PC-9 (cell line): ENCODE data around the gene PAQR4. TPM values are rescaled to one million over a fixed set of nuclear protein-coding genes. Genes with fewer than 3 reads are reported as not detected.

Source experiments
- BruUV-seq: library from RNA; stranded (reverse); fragments of 400-500 nt; replicated peaks from 2 replicates; lab custom pipeline; 2021; lab: Mats Ljungman, UMichigan
- CTCF ChIA-PET: fragments of 300-600 bp; sonication (Branson Sonifier 250); formaldehyde crosslinking; loops from one replicate; lab custom pipeline; 2022; ENCODE audit warnings: antibody characterized with exemption; lab: Charles Lee
- POLR2A ChIA-PET: fragments of 300-600 bp; sonication (Branson Sonifier 250); formaldehyde crosslinking; loops from one replicate; lab custom pipeline; 2022; ENCODE audit warnings: antibody characterized with exemption; ENCODE audit not compliant: unreplicated experiment; lab: Charles Lee
- DNase-seq, 2 experiments: peaks; one replicate each; pipeline versions ENCODE4 v3.0.0 to v3.0.0-alpha.2; 2015 to 2022; ENCODE audit warnings: mixed read lengths in 1 of 2
- H2AFZ ChIP-seq: fragments of 200-600 bp; sonication (generic); 2 replicates; pipeline ENCODE4 v1.8.1; 2017; ENCODE audit warnings: antibody characterized with exemption
- H3F3A ChIP-seq: fragments of 200-600 bp; sonication (generic); 2 replicates; pipeline ENCODE4 v1.8.1; 2017; ENCODE audit warnings: antibody characterized with exemption, mild to moderate bottlenecking, low read depth; ENCODE audit not compliant: insufficient read depth
- H3K27ac ChIP-seq: fragments of 200-600 bp; sonication (generic); 2 replicates; pipeline ENCODE4 v1.6.1; 2016; ENCODE audit warnings: mixed run types
- H3K27me3 ChIP-seq: fragments of 200-600 bp; sonication (generic); 2 replicates; pipeline ENCODE4 v1.6.1; 2016; ENCODE audit warnings: low read depth, mixed run types; ENCODE audit not compliant: insufficient read depth
- H3K36me3 ChIP-seq: fragments of 200-600 bp; sonication (generic); 2 replicates; pipeline ENCODE4 v1.6.1; 2016; ENCODE audit warnings: low read depth, mixed run types
- H3K4me1 ChIP-seq: fragments of 200-600 bp; sonication (generic); replicated peaks from 2 replicates; pipeline ENCODE4 v1.6.1; 2016; ENCODE audit warnings: mixed run types; ENCODE audit not compliant: insufficient read depth
- H3K4me2 ChIP-seq: fragments of 200-600 bp; sonication (generic); 2 replicates; pipeline ENCODE4 v1.6.1; 2017; ENCODE audit warnings: mixed run types
- H3K4me3 ChIP-seq: fragments of 200-600 bp; sonication (generic); 2 replicates; pipeline ENCODE4 v1.6.1; 2016; ENCODE audit warnings: mixed run types
- H3K79me2 ChIP-seq: fragments of 200-600 bp; sonication (generic); 2 replicates; pipeline ENCODE4 v1.6.1; 2017; ENCODE audit warnings: low read depth, mixed run types
- H3K9me2 ChIP-seq: fragments of 200-600 bp; sonication (generic); 2 replicates; pipeline ENCODE4 v1.8.1; 2017; ENCODE audit warnings: mild to moderate bottlenecking; ENCODE audit not compliant: insufficient read depth
- H3K9me3 ChIP-seq: fragments of 200-600 bp; sonication (generic); 2 replicates; pipeline ENCODE4 v1.8.1; 2016; ENCODE audit warnings: low read depth; ENCODE audit not compliant: insufficient read depth
- H4K20me1 ChIP-seq: fragments of 200-600 bp; sonication (generic); 2 replicates; pipeline ENCODE4 v1.8.1; 2017; ENCODE audit not compliant: insufficient read depth
- CTCF ChIP-seq: fragments of 200-600 bp; sonication (generic); conservative IDR thresholded peaks from 2 replicates; pipeline ENCODE4 v1.6.1; 2017; ENCODE audit warnings: mixed run types, antibody characterized with exemption, mild to moderate bottlenecking, moderate library complexity
- EZH2 ChIP-seq: fragments of 200-600 bp; sonication (generic); IDR thresholded peaks from 2 replicates; pipeline ENCODE4 v1.8.0; 2017; ENCODE audit warnings: antibody characterized with exemption, low read depth
- intact Hi-C: fragments of 100-400 bp; cut with micrococcal nuclease; formaldehyde crosslinking; loops from one replicate; pipeline ENCODE4 v1.10.0; 2022; ENCODE audit not compliant: unreplicated experiment
- total RNA-seq: library from RNA; stranded (reverse); gene quantifications from 2 replicates; pipeline ENCODE4 v1.2.3, GENCODE V29; 2021

PAQR4 gene
- total RNA-seq, 1 experiment from 2014 or later, result 40.7 TPM

DNA sequence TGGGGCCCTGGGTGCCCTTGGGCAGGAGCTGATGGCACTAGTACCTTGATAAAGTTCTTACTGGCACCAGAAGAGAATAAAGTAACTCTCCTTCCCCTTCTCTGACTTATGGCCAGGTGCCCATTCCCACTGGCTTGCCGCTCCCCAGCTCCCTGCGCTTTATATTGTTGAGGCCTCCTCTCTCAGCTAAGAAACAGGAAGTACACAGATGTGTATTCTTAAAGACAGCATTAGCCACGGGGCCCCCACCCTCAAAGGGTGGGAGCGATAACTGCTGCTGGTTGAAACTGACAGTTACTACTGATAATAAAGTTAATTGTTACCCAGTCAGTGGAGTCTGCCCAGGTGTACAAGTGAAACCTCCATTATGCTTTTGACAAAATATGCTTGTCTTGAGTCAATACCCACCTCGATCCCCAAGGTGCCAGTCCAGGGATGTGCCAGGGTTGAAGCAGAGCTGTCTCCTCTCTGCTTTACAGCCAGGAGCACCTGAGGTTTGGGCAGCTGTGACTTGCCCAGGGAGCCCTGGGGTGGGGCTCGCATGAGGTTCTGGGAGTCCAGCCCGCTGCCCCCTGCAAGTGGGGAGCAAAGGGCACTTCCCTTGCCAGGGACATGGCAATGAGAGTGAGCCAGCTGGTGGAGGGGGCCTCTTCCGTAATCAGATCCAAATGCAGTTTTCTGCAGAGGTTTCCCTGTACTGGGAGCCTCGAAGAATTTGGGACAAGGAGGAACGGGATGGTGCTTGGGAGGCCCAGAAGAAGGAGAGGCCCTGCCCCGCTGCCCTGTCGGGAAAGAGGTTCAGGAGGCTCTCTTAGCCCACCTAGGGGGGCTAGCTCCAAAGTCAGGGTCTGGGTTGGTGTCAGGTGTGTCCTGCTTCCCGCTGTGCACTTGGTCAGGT lies 38.2 kb downstream of the PAQR4 start:
- CTCF ChIA-PET, result interaction anchor here (0.5 to 1.1 kb wide), 4 partner anchors 14 to 21 kb away, joined by 3 to 6 read pairs (median 3); no protein-coding TSS in a partner anchor
- H3K36me3 ChIP-seq, result no peaks in the 10 kb centered on the region
- H3K9me3 ChIP-seq, result no peaks in the 10 kb centered on the region
- POLR2A ChIA-PET, result interaction anchor here (0.6 kb wide), 1 partner anchor 16 kb away, joined by 3 read pairs; no protein-coding TSS in a partner anchor
- no TSS peak for BruUV-seq
- TF ChIP-seq EZH2 (no peak), CTCF (no peak)
- no peaks in the 10 kb centered on the region for H4K20me1 ChIP-seq
- no peak for DNase-seq
- H3K4me2 ChIP-seq, result peak overlapping the region; percentile 72
- no peak overlapping the region for H2AFZ ChIP-seq
- H3F3A ChIP-seq, result peaks cover 54% of the 10 kb centered on the region
- intact Hi-C loops, result no loop called here
- no peak overlapping the region for H3K27ac ChIP-seq
- H3K27me3 ChIP-seq, result no peaks in the 10 kb centered on the region
- H3K9me2 ChIP-seq, result no peaks in the 10 kb centered on the region
- H3K4me1 ChIP-seq, result peaks cover 65% of the 10 kb centered on the region
- no peak overlapping the region for H3K4me3 ChIP-seq
- H3K79me2 ChIP-seq, result peaks cover 12% of the 10 kb centered on the region; the same call in 1 of the 2 replicates

GRCh38 chr16:3007957-3008689 lies 39.0 kb downstream of the PAQR4 start:
- Histone ChIP-seq H3K4me2 (peak overlapping the region; percentile 72), H3K4me1 (peaks cover 74% of the 10 kb centered on the region), H3K9me3 (no peaks in the 10 kb centered on the region), H2AFZ (no peak overlapping the region), H3K9me2 (no peaks in the 10 kb centered on the region), H4K20me1 (no peaks in the 10 kb centered on the region), H3K27me3 (no peaks in the 10 kb centered on the region), H3K4me3 (no peak overlapping the region), H3K79me2 (peaks cover 12% of the 10 kb centered on the region; the same call in 1 of the 2 replicates), H3F3A (peaks cover 62% of the 10 kb centered on the region), H3K36me3 (no peaks in the 10 kb centered on the region), H3K27ac (peak overlapping the region; percentile 67)
- ChIA-PET CTCF (interaction anchor here (0.7 to 1.1 kb wide), 2 partner anchors 13 to 16 kb away, joined by 3 to 6 read pairs; no protein-coding TSS in a partner anchor), POLR2A (interaction anchor here (0.6 kb wide), 1 partner anchor 15 kb away, joined by 3 read pairs; no protein-coding TSS in a partner anchor)
- BruUV-seq, result no TSS peak
- TF ChIP-seq EZH2, result no peak
- no peak for TF ChIP-seq CTCF
- no peak for DNase-seq
- intact Hi-C loops, result no loop called here

DNA sequence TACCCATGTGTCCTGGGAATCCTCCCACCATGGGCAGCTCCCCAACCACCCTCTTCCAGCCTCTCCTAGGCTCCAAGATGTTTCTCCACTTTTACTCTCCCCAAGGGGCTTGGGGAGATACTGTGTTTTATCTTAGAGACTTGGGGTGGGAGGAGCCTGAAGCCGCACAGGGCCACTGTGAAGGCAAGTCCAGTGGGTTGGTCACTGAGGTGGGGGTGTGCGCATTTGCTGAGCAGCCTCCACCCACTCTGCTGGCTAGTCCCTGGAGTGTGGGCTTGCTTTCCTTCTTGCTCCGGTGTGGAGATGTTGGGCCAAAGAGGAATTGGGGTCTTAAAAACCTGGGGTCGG lies 39.5 kb downstream of the PAQR4 start:
- POLR2A ChIA-PET, result no interaction called here
- H2AFZ ChIP-seq, result no peak overlapping the region

More for the DNA sequence above, 39.5 kb downstream of the PAQR4 start:
- Histone ChIP-seq H3K79me2 (peaks cover 12% of the 10 kb centered on the region; the same call in 1 of the 2 replicates), H4K20me1 (no peaks in the 10 kb centered on the region), H3F3A (peaks cover 67% of the 10 kb centered on the region), H3K9me3 (no peaks in the 10 kb centered on the region), H3K9me2 (no peaks in the 10 kb centered on the region), H3K4me3 (no peak overlapping the region), H3K27me3 (no peaks in the 10 kb centered on the region), H3K4me1 (peaks cover 79% of the 10 kb centered on the region), H3K27ac (peak overlapping the region; percentile 67), H3K4me2 (peak overlapping the region; percentile 72), H3K36me3 (no peaks in the 10 kb centered on the region)
- intact Hi-C loops, result no loop called here
- DNase-seq, result no peak
- TF ChIP-seq EZH2 (no peak), CTCF (no peak)
- CTCF ChIA-PET, result no interaction called here
- no TSS peak for BruUV-seq
